GM18505 (cell line): ENCODE measurements around the gene RAB43.
"Not testable (repeated sequence)": the region's sequence is repeated elsewhere in the genome, so short reads cannot be mapped to it uniquely, and the experiment has no call there.

ENCODE experiments used
- ATAC-seq: cut with Tn5 transposase; IDR thresholded peaks from one replicate; pipeline ENCODE4 v1.9.1; 2021; ENCODE audit not compliant: unreplicated experiment
- POLR2A ChIP-seq: IDR thresholded peaks from 4 replicates; pipeline ENCODE4 v1.6.1; 2011; ENCODE audit warnings: borderline replicate concordance; ENCODE audit not compliant: insufficient read depth, insufficient read length; ENCODE audit errors: extremely low read depth

RAB43 gene

DNA sequence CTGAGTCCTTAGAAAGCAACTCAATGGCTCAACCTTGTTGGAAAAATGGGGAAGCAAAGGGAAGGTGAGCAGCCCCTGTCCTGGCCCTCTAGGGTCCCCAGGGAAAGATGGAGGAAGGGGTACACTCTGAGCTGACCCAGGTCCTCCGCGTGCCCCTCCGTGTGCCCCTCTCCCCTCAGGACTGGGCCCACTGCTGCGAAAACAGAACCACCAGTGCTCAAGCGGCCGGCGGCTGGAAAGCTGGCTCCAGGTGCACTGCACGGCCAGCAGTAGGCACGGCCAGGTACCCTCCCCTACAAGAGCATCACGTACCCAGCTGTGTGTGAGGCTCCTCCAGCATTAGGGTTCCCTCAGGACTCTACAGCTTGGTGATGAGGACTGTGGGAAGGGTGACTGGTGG, 26.3 kb downstream of the RAB43 start:
- ATAC-seq: no peak
- TF ChIP-seq POLR2A: no peak

DNA sequence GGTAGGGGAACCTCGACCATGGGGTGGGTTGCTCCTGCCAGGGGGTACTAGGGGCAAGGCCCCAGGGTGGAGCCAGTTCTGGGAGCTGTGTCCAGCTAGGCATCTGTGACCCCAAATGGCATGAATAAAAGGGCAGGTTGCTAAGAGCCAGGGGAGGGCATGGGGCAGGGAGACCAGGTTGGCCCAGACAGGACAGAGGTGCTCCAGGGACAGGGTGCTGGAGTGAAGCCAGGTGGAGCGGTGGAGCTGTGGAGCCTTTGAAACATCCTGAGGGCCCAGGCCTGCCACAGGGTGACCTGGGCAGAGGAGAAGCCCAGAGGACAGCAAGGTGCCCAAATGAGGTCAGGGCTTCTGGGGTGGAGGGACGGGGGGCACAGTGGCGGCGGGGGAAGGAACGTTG, 33.3 kb downstream of the RAB43 start:
- ATAC-seq: not testable (repeated sequence)

DNA sequence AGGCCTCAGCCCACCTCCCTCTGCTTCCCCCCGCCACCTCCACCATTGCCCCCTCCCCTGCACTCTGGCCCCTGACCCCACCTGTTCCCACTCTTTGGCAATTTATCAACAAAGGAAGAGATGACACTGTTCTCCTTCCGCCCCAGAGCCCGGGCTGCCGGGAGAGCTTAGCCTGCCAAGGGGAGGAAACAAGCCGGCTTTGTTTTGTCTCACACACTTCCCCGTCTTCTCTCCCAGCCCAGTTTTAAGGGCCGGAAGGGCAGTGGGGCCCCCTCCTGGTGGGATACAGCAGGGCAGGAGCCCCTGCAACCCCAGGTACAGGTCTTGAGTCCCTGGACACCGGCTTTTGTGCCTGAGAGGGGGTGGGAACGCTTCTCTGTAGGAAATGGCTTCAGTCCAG, 33.7 kb downstream of the RAB43 start:
- peak; percentile 61 for ATAC-seq

DNA sequence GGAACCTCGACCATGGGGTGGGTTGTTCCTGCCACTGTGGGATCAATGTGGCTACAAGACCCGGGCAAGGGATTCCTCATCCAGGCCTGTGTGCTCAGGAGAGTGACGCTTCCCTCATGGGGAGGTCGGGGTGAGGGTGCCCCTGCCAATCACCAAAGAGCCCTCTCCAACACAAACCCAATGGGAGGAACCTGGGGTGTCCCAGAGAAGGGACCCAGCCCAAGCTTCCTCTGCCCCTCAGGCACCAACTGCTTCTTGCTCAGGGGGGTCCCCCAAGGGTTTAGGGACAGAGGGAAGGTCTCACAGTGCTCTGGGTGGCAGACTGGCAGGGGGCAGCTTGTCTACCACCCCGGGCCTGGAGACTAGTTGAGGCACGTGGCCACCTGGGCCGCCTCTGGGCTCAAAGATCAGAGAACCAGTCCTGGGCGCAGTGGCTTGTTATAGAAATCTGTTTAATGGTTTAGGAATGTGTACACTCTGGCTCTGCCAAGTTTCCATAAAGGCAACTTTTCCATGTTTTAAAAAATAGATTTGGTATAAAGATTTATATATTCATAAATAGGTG, 34.4 kb downstream of the RAB43 start:
- TF ChIP-seq POLR2A: no peak
- ATAC-seq: no peak

DNA sequence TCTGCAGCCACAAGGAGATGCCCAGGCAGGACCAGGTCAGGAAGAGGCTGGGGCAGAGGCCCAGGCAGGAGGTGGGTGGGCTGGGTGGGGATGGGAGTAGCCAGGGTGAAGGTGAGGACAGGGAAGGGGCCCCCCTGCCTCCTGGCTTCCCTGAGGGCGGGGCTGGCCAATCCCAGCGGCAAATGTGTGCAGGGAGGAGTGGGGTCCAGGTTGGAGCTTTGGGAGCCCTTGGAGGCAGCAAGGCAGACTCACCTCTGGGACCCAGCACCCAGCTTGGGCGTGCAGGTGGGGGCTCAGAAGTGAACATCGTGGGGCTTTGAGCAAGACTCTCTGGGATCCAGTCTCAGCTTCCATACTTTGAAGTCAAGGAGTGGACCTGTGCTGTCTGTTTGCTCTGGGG, 35.8 kb downstream of the RAB43 start:
- no peak for ATAC-seq
- no peak for TF ChIP-seq POLR2A

DNA sequence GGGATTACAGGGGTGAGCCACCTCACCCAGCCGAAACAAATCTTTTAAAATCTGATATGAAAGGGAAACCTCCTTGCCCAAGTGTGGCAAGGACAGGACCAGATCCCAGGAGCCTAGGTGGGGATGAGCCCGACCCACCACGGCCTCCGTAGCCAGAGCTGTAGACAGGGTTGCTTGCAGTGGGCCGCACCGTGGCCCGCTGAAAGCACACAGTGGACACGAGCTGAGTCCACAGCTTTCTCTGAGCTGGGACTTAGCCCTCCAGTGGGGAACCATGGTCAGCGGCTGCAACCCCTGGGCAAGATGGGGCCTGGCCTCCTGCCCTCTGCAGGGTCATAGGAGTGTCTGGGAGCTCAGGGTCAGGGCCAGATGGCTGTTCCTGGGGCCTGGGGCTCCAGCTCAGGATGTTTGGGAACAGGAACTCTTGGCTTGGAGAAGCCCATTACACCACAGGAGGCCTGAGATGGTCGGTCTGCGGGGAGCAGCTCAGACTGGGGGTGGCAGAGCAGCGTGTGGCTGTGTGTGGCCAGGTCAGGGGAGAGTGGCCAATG, 36.4 kb downstream of the RAB43 start:
- ATAC-seq: no peak
- TF ChIP-seq POLR2A: no peak

DNA sequence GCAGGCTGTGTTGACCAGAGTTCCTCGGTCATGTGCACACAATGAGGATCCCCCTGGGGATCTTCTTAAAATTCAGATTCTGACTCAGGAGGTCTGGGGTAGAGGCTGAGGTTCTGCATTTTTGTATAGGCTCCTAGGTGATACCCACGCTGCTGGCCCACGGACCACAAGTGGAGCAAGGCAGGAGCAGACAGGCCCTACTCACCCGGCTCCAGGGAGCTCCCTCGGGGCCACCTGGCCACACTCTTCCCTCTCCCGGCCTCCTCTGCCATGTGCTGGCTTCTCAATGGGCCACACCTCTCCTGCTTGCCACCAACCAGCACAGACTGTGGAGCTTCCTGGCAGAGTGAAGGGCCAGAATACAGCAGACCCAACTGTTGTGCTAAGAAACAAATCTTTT, 37.1 kb downstream of the RAB43 start:
- no peak for ATAC-seq
- no peak for TF ChIP-seq POLR2A

DNA sequence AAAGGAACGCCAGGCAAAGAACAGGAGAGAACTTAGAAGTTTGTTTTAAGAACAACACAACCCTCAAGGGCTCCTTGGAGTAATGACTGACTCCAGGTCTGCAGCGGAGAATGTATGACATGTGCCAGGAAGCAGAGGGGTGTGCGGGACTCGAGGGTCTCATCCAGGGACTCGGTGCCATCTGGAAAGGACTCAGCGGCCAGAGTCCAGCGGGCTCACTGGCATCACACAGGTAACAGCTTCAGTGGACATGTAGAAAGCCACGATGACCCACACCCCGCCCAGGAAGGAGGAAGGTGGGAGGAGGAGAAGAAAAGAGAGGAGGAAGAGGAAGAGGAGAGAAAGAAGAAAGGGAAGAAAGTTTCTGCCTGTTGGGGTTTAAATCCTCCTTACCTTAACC, 39.6 kb downstream of the RAB43 start:
- no peak for ATAC-seq

DNA sequence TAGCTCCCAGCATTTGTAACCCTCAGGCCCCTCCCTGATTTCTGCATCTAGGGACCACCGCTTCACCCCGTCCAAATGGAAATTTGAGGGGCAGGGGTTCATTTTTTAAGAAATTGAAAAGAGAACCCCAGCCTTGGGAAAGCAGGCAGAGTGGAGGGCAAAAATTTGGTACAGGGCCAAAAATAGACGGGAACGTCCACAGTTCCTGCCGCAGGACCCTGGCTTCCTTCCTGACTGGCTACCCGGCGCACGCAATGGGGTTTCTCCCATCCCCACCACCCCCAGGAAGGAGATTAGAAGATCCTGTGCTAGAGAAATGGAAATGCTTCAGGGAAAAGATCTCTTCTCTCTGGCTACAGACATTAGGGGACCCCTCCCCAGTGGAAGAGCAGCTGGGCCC, 40.1 kb downstream of the RAB43 start:
- TF ChIP-seq POLR2A: no peak
- no peak for ATAC-seq

More for the DNA sequence above, 39.6 kb downstream of the RAB43 start:
- no peak for TF ChIP-seq POLR2A

DNA sequence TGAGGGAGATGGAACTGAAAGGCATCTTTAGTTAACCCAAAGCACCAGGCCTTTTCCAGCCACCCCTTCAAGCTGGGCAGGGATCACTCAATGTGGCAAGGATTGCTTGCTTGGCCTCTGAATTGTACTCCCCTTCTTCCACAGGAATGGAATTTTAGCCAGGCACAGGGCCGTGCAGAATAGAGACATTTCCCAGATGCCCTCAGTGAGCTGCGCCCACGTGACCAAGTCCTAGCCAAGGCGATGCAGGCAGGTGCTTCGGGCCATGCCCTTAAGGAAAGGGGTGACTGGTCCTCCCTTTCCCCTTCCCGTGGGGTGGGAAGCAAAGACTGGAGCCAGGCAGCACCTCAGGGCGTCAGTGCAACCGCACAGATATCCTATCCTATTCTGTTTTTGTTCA, 43.1 kb downstream of the RAB43 start:
- no peak for ATAC-seq
- no peak for TF ChIP-seq POLR2A

DNA sequence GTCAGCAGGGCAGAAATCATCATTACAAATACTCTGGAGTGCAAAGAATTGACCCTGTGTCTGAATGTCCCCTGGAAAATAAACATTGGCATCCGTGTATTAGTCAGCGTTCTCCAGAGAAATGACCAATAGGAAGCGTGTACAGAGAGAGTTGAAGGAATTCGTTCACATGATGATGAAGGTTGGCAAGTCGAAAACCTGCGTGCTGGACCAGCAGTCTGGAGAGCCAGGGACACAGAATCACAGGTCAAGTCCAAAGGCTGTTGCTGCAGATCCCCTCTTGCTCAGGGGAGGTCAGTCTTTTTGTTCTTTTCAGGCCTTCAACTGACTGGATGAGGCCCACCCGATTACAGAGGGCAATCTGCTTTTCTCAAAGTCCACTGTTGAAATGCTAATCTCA, 44.4 kb downstream of the RAB43 start:
- no peak for TF ChIP-seq POLR2A
- no peak for ATAC-seq

DNA sequence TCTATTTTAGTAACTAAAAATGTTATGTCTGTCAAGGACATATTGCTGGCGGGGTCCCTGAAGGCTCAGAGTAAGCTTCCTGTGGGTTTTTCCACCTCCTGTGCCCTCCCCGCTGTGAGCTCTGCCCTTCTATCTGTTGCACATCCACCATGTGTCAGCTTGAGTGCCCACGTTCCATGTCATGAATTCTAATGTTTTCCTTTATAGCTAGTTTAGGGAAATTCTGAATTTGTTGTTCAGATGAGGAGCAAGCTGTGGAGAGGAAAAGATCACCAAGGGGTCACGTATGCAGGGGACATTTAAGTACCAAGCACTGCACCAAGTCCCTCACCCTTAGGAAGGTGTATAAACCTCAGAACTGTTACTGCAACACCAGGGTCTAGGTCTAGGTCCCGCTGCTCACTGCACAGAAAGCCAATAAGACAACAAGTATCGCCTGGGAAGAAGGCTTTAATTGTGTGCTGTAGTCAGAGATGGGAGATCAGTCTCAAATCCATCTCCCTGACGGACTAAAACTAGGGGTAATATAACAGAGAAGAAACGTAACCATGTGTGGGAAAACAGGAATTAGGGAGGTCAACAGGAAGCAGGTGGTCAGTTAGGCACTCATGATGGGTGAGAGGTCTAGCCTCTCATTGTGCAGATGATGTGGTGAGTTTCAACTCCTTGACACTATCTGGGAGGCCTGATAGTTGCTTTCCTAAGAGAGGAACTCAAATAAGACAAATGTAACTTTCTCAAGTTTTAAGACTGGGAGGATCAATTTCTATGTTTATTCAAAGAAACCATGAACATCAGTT, 51.3 kb downstream of the RAB43 start:
- no peak for ATAC-seq

DNA sequence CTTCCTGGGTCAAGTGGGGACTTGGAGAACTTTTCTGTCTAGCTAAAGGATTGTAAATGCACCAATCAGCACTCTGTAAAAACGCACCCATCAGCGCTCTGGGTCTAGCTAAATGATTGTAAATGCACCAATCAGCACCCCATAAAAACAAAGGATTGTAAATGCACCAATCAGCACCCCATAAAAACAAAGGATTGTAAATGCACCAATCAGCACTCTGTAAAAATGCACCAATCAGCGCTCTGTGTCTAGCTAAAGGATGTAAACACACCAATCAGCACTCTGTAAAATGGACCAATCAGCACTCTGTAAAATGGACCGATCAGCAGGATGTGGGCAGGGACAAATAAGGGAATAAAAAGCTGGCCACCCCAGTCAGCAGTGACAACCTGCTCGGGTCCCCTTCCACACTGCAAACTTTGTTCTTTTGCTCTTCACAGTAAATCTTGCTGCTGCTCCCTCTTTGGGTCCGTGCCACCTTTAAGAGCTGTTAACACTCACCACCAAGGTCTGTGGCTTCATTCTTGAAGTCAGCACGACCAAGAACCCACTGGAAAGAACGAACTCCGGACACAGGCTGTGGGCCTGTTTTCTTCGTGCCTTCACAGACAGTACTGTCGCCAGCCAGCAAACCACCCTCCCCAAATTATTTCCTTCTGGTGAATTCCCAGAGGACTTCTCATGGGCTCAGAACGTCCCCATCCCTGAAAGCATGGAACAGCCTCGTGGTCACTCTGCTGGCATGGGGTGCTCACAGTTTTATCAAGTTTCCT, 52.1 kb downstream of the RAB43 start:
- ATAC-seq: not testable (repeated sequence)

More for the DNA sequence above, 51.3 kb downstream of the RAB43 start:
- no peak for TF ChIP-seq POLR2A

DNA sequence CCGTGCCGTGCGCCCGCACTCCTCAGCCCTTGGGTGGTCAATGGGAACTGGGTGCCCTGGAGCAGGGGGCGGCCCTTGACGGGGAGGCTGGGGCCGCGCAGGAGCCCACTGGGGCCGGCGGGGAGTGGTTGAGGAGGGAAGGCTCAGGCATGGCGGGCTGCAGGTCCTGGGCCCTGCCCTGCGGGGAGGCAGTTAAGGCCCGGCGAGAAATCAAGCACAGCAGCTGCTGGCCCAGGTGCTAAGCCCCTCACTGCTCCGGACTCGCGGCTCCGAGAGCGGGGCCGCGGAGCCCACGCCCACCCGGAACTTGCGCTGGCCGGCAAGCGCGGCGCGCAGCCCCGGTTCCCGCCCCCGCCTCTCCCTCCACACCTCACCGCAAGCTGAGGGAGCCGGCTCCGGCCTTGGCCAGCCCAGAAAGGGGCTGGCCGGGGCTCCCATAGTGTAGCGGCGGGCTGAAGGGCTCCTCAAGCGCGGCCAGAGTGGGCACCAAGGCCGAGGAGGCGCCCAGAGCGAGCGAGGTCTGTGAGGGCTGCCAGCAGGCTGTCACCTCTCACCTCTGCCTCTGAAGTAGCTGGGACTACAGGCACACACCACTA, 53.2 kb downstream of the RAB43 start:
- ATAC-seq: no peak
- TF ChIP-seq POLR2A: no peak

DNA sequence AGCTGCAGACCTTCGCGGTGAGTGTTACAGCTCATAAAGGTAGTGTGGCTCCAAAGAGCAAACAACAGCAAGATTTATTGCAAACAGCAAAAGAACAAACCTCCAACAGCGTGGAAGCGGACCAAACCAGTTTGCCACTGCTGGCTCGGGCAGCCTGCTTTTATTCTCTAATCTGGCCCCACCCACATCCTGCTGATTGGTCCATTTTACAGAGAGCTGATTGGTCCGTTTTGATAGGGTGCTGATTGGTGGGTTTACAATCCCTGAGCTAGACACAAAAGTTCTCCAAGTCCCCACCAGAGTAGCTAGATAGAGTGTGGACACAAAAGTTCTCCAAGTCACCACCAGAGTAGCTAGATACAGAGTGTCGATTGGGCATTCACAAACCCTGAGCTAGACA, 53.9 kb downstream of the RAB43 start:
- not testable (repeated sequence) for ATAC-seq
